Panc1 (cell line): ENCODE data around the gene ACTR5. TPM values are rescaled to one million over a fixed set of nuclear protein-coding genes. Genes with fewer than 3 reads are reported as not detected.

Experiments
- ATAC-seq: fragments of 200-7000 bp; cut with Tn5 transposase; 2 replicates; pipeline ENCODE4 v1.9.1; 2020; ENCODE audit warnings: mild to moderate bottlenecking, moderate library complexity
- BruUV-seq: library from RNA; stranded (reverse); fragments of 400-500 nt; replicated peaks from 2 replicates; lab custom pipeline; 2021; lab: Mats Ljungman, UMichigan
- CTCF ChIA-PET: fragments of 300-600 bp; sonication (Branson Sonifier 250); formaldehyde crosslinking; loops from one replicate; lab custom pipeline; 2022; ENCODE audit warnings: antibody characterized with exemption; lab: Charles Lee
- POLR2A ChIA-PET: fragments of 300-600 bp; sonication (Branson Sonifier 250); formaldehyde crosslinking; loops from one replicate; lab custom pipeline; 2022; ENCODE audit warnings: antibody characterized with exemption; lab: Charles Lee
- DNase-seq: peaks from one replicate; pipeline ENCODE4 v3.0.0-alpha.2; 2010; ENCODE audit warnings: low read depth, low spot score
- H3K27ac ChIP-seq: 2 replicates; pipeline ENCODE4 v1.5.1; 2011; ENCODE audit warnings: mild to moderate bottlenecking, low read length, inconsistent platforms
- H3K27me3 ChIP-seq: fragments of 200-500 bp; sonication (Bioruptor generic); 2 replicates; pipeline ENCODE4 v1.6.0; 2014; ENCODE audit warnings: low read length, inconsistent platforms; ENCODE audit not compliant: control insufficient read depth, insufficient read depth
- H3K36me3 ChIP-seq: fragments of 200-500 bp; sonication (Bioruptor generic); 2 replicates; pipeline ENCODE4 v1.5.1; 2014; ENCODE audit warnings: inconsistent platforms, mild to moderate bottlenecking, low read length, moderate library complexity; ENCODE audit not compliant: control insufficient read depth, insufficient read depth
- H3K4me1 ChIP-seq: 2 replicates; pipeline ENCODE4 v1.5.1; 2011; ENCODE audit warnings: inconsistent platforms, mild to moderate bottlenecking, low read length, moderate library complexity; ENCODE audit not compliant: control insufficient read depth, insufficient read depth
- H3K4me3 ChIP-seq, 2 experiments: 2 replicates each; pipeline ENCODE4 v1.5.1; 2011 to 2012; ENCODE audit warnings: low read depth in 2 of 2, low read length in 2 of 2, mild to moderate bottlenecking in 2 of 2, inconsistent platforms in 1 of 2, moderate library complexity in 1 of 2
- H3K9me3 ChIP-seq: fragments of 200-500 bp; sonication (Bioruptor generic); 2 replicates; pipeline ENCODE4 v1.5.1; 2014; ENCODE audit warnings: low read depth, mild to moderate bottlenecking, inconsistent platforms, low read length, moderate library complexity; ENCODE audit not compliant: control insufficient read depth, insufficient read depth
- POLR2AphosphoS5 ChIP-seq: IDR thresholded peaks from 2 replicates; pipeline ENCODE4 v1.6.1; 2012; ENCODE audit warnings: mild to moderate bottlenecking, low read depth, low read length, moderate library complexity
- SIN3A ChIP-seq: IDR thresholded peaks from 2 replicates; pipeline ENCODE4 v1.6.1; 2012; ENCODE audit warnings: low read depth, mild to moderate bottlenecking, low read length, moderate library complexity, borderline replicate concordance; ENCODE audit not compliant: insufficient read depth
- TCF7L2 ChIP-seq: IDR thresholded peaks from 2 replicates; pipeline ENCODE4 v1.6.1; 2011; ENCODE audit warnings: mild to moderate bottlenecking, low read depth, low read length, inconsistent platforms
- in situ Hi-C: cut with HindIII; loops from 2 replicates; pipeline ENCODE4 v1.10.0; 2016; ENCODE audit warnings: low sequenced_read_pairs, low pct_unique_long_range_greater_than_20kb
- intact Hi-C: fragments of 100-400 bp; cut with micrococcal nuclease; formaldehyde crosslinking; loops from one replicate; pipeline ENCODE4 v1.10.0; 2022; ENCODE audit not compliant: unreplicated experiment
- total RNA-seq: library from RNA; stranded (reverse); gene quantifications from one replicate; pipeline ENCODE4 v1.2.1, GENCODE V29; 2021; ENCODE audit not compliant: unreplicated experiment
- TF ChIP-seq, protein P1 (sequence below), 2 experiments: IDR thresholded peaks; 2 replicates each; pipeline ENCODE4 v1.6.1; 2011 to 2012; ENCODE audit warnings: low read depth in 2 of 2, control low read depth in 1 of 2, low read length in 1 of 2, mild to moderate bottlenecking in 1 of 2, moderate library complexity in 1 of 2; ENCODE audit not compliant: insufficient read depth in 1 of 2
- TF ChIP-seq, protein P2 (sequence below): fragments of 450-650 bp; IDR thresholded peaks from 2 replicates; pipeline ENCODE4 v1.5.1; 2017; ENCODE audit warnings: mild to moderate bottlenecking

ACTR5 gene
- total RNA-seq, 1 experiment from 2014 or later, result 12.1 TPM

DNA sequence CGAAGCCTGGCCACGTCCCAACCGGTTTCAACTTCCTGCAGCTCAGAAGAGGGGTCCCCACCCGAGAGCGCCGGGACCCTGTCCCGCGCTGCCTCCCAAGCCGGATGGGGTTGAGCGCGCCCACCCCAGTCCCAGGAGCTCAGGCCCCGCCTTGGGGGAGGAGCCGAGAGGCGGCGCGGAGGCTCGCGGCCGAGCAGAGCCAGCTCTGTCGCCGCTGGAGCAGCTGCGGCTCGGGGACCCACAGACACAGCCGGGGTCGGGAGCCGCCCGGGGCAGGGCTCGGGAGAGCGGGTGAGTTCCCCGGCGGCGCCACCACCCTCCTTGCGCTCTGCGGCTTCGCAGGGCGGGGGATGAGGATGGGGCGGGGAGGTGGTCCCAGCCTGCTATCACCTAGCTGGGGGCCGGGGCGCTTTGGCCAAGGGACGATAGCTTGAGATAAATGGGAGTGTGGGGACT is 57.3 kb downstream of the ACTR5 start, which contains the start of gene PPP1R16B:
Gene PPP1R16B (plus strand): TSS at position 196 of the 456 bp plus-strand sequence. CDS start 30,229 bp downstream, outside the sequence.
- Histone ChIP-seq H3K4me1 (no peaks in the 10 kb centered on the region), H3K36me3 (no peaks in the 10 kb centered on the region), H3K9me3 (no peaks in the 10 kb centered on the region), H3K27me3 (peaks cover 5% of the 10 kb centered on the region), H3K4me3 (peak within 1 kb of the TSS; percentile 41 to 50), H3K27ac (no peak within 1 kb of the TSS)
- ChIA-PET CTCF (no interaction called here), POLR2A (no interaction called here)
- in situ Hi-C loops (no loop called here), intact Hi-C loops (no loop called here)
- TF ChIP-seq SIN3A (no peak), POLR2AphosphoS5 (no peak)
- TF ChIP-seq, protein P1, sequence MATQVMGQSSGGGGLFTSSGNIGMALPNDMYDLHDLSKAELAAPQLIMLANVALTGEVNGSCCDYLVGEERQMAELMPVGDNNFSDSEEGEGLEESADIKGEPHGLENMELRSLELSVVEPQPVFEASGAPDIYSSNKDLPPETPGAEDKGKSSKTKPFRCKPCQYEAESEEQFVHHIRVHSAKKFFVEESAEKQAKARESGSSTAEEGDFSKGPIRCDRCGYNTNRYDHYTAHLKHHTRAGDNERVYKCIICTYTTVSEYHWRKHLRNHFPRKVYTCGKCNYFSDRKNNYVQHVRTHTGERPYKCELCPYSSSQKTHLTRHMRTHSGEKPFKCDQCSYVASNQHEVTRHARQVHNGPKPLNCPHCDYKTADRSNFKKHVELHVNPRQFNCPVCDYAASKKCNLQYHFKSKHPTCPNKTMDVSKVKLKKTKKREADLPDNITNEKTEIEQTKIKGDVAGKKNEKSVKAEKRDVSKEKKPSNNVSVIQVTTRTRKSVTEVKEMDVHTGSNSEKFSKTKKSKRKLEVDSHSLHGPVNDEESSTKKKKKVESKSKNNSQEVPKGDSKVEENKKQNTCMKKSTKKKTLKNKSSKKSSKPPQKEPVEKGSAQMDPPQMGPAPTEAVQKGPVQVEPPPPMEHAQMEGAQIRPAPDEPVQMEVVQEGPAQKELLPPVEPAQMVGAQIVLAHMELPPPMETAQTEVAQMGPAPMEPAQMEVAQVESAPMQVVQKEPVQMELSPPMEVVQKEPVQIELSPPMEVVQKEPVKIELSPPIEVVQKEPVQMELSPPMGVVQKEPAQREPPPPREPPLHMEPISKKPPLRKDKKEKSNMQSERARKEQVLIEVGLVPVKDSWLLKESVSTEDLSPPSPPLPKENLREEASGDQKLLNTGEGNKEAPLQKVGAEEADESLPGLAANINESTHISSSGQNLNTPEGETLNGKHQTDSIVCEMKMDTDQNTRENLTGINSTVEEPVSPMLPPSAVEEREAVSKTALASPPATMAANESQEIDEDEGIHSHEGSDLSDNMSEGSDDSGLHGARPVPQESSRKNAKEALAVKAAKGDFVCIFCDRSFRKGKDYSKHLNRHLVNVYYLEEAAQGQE (IDR thresholded peaks at IDR 0.05; ENCODE audit: insufficient read depth in 1 of 2, low read depth in 2 of 2, low read length in 1 of 2), result no peak
- TF ChIP-seq, protein P2, sequence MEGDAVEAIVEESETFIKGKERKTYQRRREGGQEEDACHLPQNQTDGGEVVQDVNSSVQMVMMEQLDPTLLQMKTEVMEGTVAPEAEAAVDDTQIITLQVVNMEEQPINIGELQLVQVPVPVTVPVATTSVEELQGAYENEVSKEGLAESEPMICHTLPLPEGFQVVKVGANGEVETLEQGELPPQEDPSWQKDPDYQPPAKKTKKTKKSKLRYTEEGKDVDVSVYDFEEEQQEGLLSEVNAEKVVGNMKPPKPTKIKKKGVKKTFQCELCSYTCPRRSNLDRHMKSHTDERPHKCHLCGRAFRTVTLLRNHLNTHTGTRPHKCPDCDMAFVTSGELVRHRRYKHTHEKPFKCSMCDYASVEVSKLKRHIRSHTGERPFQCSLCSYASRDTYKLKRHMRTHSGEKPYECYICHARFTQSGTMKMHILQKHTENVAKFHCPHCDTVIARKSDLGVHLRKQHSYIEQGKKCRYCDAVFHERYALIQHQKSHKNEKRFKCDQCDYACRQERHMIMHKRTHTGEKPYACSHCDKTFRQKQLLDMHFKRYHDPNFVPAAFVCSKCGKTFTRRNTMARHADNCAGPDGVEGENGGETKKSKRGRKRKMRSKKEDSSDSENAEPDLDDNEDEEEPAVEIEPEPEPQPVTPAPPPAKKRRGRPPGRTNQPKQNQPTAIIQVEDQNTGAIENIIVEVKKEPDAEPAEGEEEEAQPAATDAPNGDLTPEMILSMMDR, result no peak
- no TSS peak for BruUV-seq
- no peak for DNase-seq
- ATAC-seq, result peak; percentile 90

DNA sequence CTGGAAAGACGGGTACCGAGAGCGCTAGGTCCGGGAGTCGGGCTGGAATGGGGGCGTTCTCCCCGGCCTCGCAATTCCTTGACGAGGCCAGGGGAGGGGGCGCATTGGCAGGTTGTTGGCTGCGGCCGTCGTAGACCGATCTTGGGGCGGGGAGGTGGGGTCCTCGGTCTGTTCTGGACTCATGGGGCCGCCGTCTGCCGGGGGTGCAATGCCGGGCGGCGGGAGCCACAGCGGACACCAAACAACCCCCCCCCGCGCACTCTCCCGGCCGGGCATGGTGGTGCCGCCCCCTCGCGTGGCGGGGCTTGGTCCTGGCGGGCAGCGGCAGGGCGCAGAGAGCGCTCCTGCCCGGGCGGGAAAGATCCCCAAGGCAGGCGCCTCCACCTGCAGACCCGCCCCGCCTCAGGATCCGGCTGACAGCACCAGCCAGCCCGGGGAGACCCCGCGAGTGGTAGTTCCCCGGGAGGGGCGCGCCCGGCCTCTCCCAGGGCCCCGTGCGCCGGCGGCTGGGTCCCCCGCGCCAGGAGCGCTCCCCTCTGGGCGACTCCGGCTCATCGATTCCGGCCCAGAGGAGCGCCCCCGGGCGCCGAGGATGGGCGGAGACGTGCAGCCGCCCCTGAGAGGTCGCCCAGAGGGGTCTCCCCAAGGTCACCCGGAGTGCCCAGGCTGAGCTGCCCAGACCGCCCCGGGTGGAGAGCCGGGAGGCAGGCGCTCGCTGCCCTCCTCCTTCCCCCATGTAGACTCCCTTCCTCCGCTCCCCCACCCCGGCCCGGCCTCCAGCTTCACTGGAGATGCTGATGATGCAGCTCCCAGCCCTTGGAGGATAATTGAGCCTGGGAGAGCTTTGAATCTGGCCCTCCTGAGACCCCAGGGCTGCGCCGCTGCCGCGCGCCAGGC is 57.9 kb downstream of the ACTR5 start:
- DNase-seq (no peak), ATAC-seq (peak; percentile 55)
- ChIA-PET CTCF (no interaction called here), POLR2A (no interaction called here)
- TF ChIP-seq TCF7L2 (no peak), POLR2AphosphoS5 (no peak), SIN3A (no peak)
- TF ChIP-seq, protein P2, result no peak; the same call in 1 of the 2 replicates
- TF ChIP-seq, protein P1 (IDR thresholded peaks at IDR 0.05; ENCODE audit: insufficient read depth in 1 of 2, low read depth in 2 of 2, low read length in 1 of 2), result no peak
- Histone ChIP-seq H3K36me3 (no peaks in the 10 kb centered on the region), H3K4me1 (no peaks in the 10 kb centered on the region), H3K27me3 (peaks cover 7% of the 10 kb centered on the region), H3K4me3 (peak overlapping the region; percentile 41 to 50), H3K27ac (no peak overlapping the region), H3K9me3 (no peaks in the 10 kb centered on the region)
- no TSS peak for BruUV-seq
- intact Hi-C loops (no loop called here), in situ Hi-C loops (no loop called here)
